Stomach smooth muscle (tissue), 2 donors: ENCODE results near the gene SLC6A7.

Experiments
- H3K27ac ChIP-seq: one replicate; pipeline ENCODE4 v1.7.0; 2013; ENCODE audit warnings: mild to moderate bottlenecking, low read length, inconsistent platforms
- H3K27me3 ChIP-seq, 2 donors: one replicate each; pipeline ENCODE4 v1.7.0; 2013; ENCODE audit warnings: low read length in 2 of 2; ENCODE audit not compliant: insufficient read depth in 2 of 2, control insufficient read depth in 1 of 2
- H3K36me3 ChIP-seq, 2 donors: one replicate each; pipeline ENCODE4 v1.7.0; 2013; ENCODE audit warnings: low read length in 2 of 2; ENCODE audit not compliant: control insufficient read depth in 2 of 2, insufficient read depth in 2 of 2
- H3K4me1 ChIP-seq: one replicate; pipeline ENCODE4 v1.7.0; 2013; ENCODE audit warnings: low read length; ENCODE audit not compliant: control insufficient read depth, insufficient read depth
- H3K4me3 ChIP-seq, 2 donors: one replicate each; pipeline ENCODE4 v1.7.0; 2013; ENCODE audit warnings: low read length in 2 of 2
- H3K9ac ChIP-seq, 2 donors: one replicate each; pipeline ENCODE4 v1.7.0; 2013; ENCODE audit warnings: low read length in 2 of 2, mild to moderate bottlenecking in 1 of 2
- H3K9me3 ChIP-seq, 2 donors: one replicate each; pipeline ENCODE4 v1.7.0; 2013; ENCODE audit warnings: low read length in 2 of 2; ENCODE audit not compliant: control insufficient read depth in 2 of 2
- donor health status: healthy.
- donor health status: Pancreatic carcinoma.

Gene SLC6A7

GRCh38 chr5:150156027-150156368 is 33.9 kb upstream of the SLC6A7 start:
- peak overlapping the region; percentile 55 to 81 for H3K4me3 ChIP-seq
- H3K36me3 ChIP-seq, result no peaks in the 10 kb centered on the region
- H3K9ac ChIP-seq, result peak overlapping the region; percentile 58 to 66
- H3K9me3 ChIP-seq, result no peaks in the 10 kb centered on the region
- H3K27ac ChIP-seq, result peak overlapping the region; percentile 55
- H3K27me3 ChIP-seq, result no peaks in the 10 kb centered on the region
- peaks cover 33% of the 10 kb centered on the region for H3K4me1 ChIP-seq

- peak overlapping the region in 1 of 2 donors; percentile 58 for H3K9ac ChIP-seq
- peaks cover 36% of the 10 kb centered on the region for H3K4me1 ChIP-seq
- H3K4me3 ChIP-seq, result peak overlapping the region; percentile 55 to 81
- no peaks in the 10 kb centered on the region for H3K9me3 ChIP-seq
- no peaks in the 10 kb centered on the region for H3K36me3 ChIP-seq
- H3K27me3 ChIP-seq, result no peaks in the 10 kb centered on the region
- H3K27ac ChIP-seq, result peak overlapping the region; percentile 55
Observed at GRCh38 chr5:150156540-150156939, 33.3 kb upstream of the SLC6A7 start.

GRCh38 chr5:150157168-150157567 is 32.7 kb upstream of the SLC6A7 start:
- no peaks in the 10 kb centered on the region for H3K36me3 ChIP-seq
- H3K4me3 ChIP-seq, result no peak overlapping the region
- H3K9ac ChIP-seq, result no peak overlapping the region
- no peaks in the 10 kb centered on the region for H3K27me3 ChIP-seq
- H3K27ac ChIP-seq, result no peak overlapping the region
- H3K9me3 ChIP-seq, result no peaks in the 10 kb centered on the region
- H3K4me1 ChIP-seq, result peaks cover 42% of the 10 kb centered on the region

GRCh38 chr5:150158170-150158949 is 31.5 kb upstream of the SLC6A7 start:
- Histone ChIP-seq H3K4me1 (peaks cover 45% of the 10 kb centered on the region), H3K9ac (no peak overlapping the region), H3K27ac (peak overlapping the region; percentile 11)

GRCh38 chr5:150159031-150159430 is 30.8 kb upstream of the SLC6A7 start:
- Histone ChIP-seq H3K4me3 (no peak overlapping the region), H3K9ac (no peak overlapping the region)

More at GRCh38 chr5:150158170-150158949, 31.5 kb upstream of the SLC6A7 start:
- H3K27me3 ChIP-seq, result no peaks in the 10 kb centered on the region
- no peak overlapping the region for H3K4me3 ChIP-seq
- no peaks in the 10 kb centered on the region for H3K9me3 ChIP-seq
- H3K36me3 ChIP-seq, result no peaks in the 10 kb centered on the region

GRCh38 chr5:150159741-150160179 is 30.1 kb upstream of the SLC6A7 start:
- H3K27ac ChIP-seq, result peak overlapping the region; percentile 31
- no peak overlapping the region for H3K4me3 ChIP-seq
- no peaks in the 10 kb centered on the region for H3K27me3 ChIP-seq
- H3K9ac ChIP-seq, result no peak overlapping the region
- no peaks in the 10 kb centered on the region for H3K36me3 ChIP-seq
- H3K9me3 ChIP-seq, result no peaks in the 10 kb centered on the region
- H3K4me1 ChIP-seq, result peaks cover 49% of the 10 kb centered on the region

More at GRCh38 chr5:150159031-150159430, 30.8 kb upstream of the SLC6A7 start:
- peak overlapping the region; percentile 11 for H3K27ac ChIP-seq
- no peaks in the 10 kb centered on the region for H3K36me3 ChIP-seq
- no peaks in the 10 kb centered on the region for H3K9me3 ChIP-seq
- no peaks in the 10 kb centered on the region for H3K27me3 ChIP-seq
- H3K4me1 ChIP-seq, result peaks cover 45% of the 10 kb centered on the region

- Histone ChIP-seq H3K9me3 (no peaks in the 10 kb centered on the region), H3K27me3 (no peaks in the 10 kb centered on the region), H3K4me1 (peaks cover 48% of the 10 kb centered on the region), H3K27ac (peak overlapping the region; percentile 31), H3K4me3 (no peak overlapping the region), H3K9ac (no peak overlapping the region), H3K36me3 (no peaks in the 10 kb centered on the region)
Observed at GRCh38 chr5:150160448-150161081, 29.3 kb upstream of the SLC6A7 start.

GRCh38 chr5:150161242-150162141 is 28.4 kb upstream of the SLC6A7 start:
- Histone ChIP-seq H3K4me1 (peaks cover 40% of the 10 kb centered on the region), H3K9me3 (no peaks in the 10 kb centered on the region), H3K4me3 (no peak overlapping the region), H3K27ac (no peak overlapping the region), H3K9ac (no peak overlapping the region), H3K36me3 (no peaks in the 10 kb centered on the region), H3K27me3 (peaks cover 0 to 6% of the 10 kb centered on the region in 2 donors)

- Histone ChIP-seq H3K27me3 (peaks cover 0 to 12% of the 10 kb centered on the region in 2 donors), H3K4me3 (no peak overlapping the region), H3K9ac (no peak overlapping the region), H3K4me1 (peaks cover 40% of the 10 kb centered on the region), H3K36me3 (no peaks in the 10 kb centered on the region), H3K9me3 (no peaks in the 10 kb centered on the region), H3K27ac (no peak overlapping the region)
Observed at GRCh38 chr5:150162142-150162513, 27.7 kb upstream of the SLC6A7 start.

GRCh38 chr5:150163035-150163434 is 26.8 kb upstream of the SLC6A7 start:
- Histone ChIP-seq H3K36me3 (no peaks in the 10 kb centered on the region), H3K9me3 (no peaks in the 10 kb centered on the region), H3K9ac (no peak overlapping the region), H3K4me1 (peaks cover 32% of the 10 kb centered on the region), H3K27me3 (peaks cover 2 to 21% of the 10 kb centered on the region in 2 donors), H3K27ac (no peak overlapping the region), H3K4me3 (no peak overlapping the region)
